Smooth muscle cell (in vitro differentiated cells): Measurements from ENCODE around the gene JADE2. TPM values are rescaled to one million over a fixed set of nuclear protein-coding genes. Genes with fewer than 3 reads are reported as not detected.

Experiments
- DNase-seq: peaks from one replicate; lab custom pipeline; 2025; ENCODE audit not compliant: unreplicated experiment; lab: John Stamatoyannopoulos, UW
- H2AFZ ChIP-seq: fragments of 200-600 bp; sonication (generic); 2 replicates; pipeline ENCODE4 v1.6.0; 2016; ENCODE audit warnings: antibody characterized with exemption, low read depth, mild to moderate bottlenecking
- H3F3A ChIP-seq: fragments of 200-600 bp; sonication (generic); 2 replicates; pipeline ENCODE4 v1.6.0; 2017; ENCODE audit warnings: antibody characterized with exemption, low read depth
- H3K27ac ChIP-seq: fragments of 200-600 bp; sonication (generic); 2 replicates; pipeline ENCODE4 v1.5.1; 2016; ENCODE audit warnings: low read depth, mild to moderate bottlenecking
- H3K27me3 ChIP-seq: fragments of 200-600 bp; sonication (generic); 2 replicates; pipeline ENCODE4 v1.6.1; 2016; ENCODE audit warnings: low read depth, mild to moderate bottlenecking
- H3K36me3 ChIP-seq: fragments of 200-600 bp; sonication (generic); 2 replicates; pipeline ENCODE4 v1.5.1; 2016; ENCODE audit warnings: low read depth
- H3K4me1 ChIP-seq: fragments of 200-600 bp; sonication (generic); 2 replicates; pipeline ENCODE4 v1.5.1; 2016; ENCODE audit warnings: low read depth
- H3K4me2 ChIP-seq: fragments of 200-600 bp; sonication (generic); 2 replicates; pipeline ENCODE4 v1.6.0; 2016; ENCODE audit warnings: mild to moderate bottlenecking
- H3K4me3 ChIP-seq: fragments of 200-600 bp; sonication (generic); 2 replicates; pipeline ENCODE4 v1.5.1; 2016; ENCODE audit warnings: mild to moderate bottlenecking
- H3K79me2 ChIP-seq: fragments of 200-600 bp; sonication (generic); 2 replicates; pipeline ENCODE4 v1.6.0; 2016; ENCODE audit warnings: low read depth, mild to moderate bottlenecking
- H3K9ac ChIP-seq: fragments of 200-600 bp; sonication (generic); 2 replicates; pipeline ENCODE4 v1.6.0; 2016; ENCODE audit warnings: low read depth
- H3K9me3 ChIP-seq: fragments of 200-600 bp; sonication (generic); replicated peaks from 2 replicates; pipeline ENCODE4 v1.5.1; 2016; ENCODE audit warnings: low read depth
- H4K20me1 ChIP-seq: fragments of 200-600 bp; sonication (generic); 2 replicates; pipeline ENCODE4 v1.6.0; 2016; ENCODE audit warnings: low read depth
- CTCF ChIP-seq: fragments of 200-600 bp; sonication (generic); IDR thresholded peaks from 2 replicates; pipeline ENCODE4 v1.5.1; 2017; ENCODE audit warnings: borderline replicate concordance, mild to moderate bottlenecking, antibody characterized with exemption; ENCODE audit not compliant: insufficient read depth, poor library complexity, severe bottlenecking
- WGBS: methylation state at CpG from one replicate; pipeline ENCODE4 v1.1.7; 2016; ENCODE audit warnings: low lambda C conversion rate; 5-methylcytosine and 5-hydroxymethylcytosine counted together
- polyA plus RNA-seq: library from polyadenylated mRNA; unstranded; fragments of >200 nt; fragmentation: Nextera tagmentation; extraction: Ambion mirVana; gene quantifications from 2 replicates; pipeline ENCODE4 v1.2.1, GENCODE V29; 2016
- total RNA-seq: library from RNA; depleted of rRNA; stranded (reverse); fragments of >200 nt; gene quantifications from 2 replicates; pipeline ENCODE4 v1.2.3, GENCODE V29; 2014

JADE2 gene
- total and polyA plus RNA-seq, 2 experiments from 2014 or later, result 4.3 to 18.0 TPM

DNA sequence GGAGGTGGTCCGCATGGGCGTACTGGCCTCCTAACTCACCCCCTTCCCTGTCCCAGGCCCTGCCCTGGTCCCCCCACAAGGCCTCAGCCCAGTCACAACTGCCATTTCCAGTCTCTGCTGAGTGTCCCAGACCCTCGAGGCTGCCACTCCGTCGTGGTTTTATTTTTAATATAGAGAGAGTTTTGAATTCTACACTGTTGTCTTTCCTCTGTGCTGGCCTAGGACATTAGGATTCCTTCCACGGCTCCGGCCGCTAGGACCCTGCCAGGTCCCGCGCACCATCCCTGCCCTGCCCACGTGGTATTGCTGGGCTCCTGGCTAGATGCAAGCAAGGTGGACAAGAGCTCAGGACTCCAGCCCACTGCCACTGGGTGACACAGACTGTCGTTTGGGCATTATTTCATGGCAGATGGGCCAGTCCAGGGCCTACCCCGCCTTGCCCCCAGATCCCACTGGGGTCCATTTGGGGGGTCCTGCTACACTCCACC, 53.9 kb downstream of the JADE2 start:
- no peak overlapping the region for H2AFZ ChIP-seq
- H3K4me1 ChIP-seq, result no peaks in the 10 kb centered on the region
- H3K27me3 ChIP-seq, result no peaks in the 10 kb centered on the region
- no peaks in the 10 kb centered on the region for H3K36me3 ChIP-seq
- H3K79me2 ChIP-seq, result no peaks in the 10 kb centered on the region
- H4K20me1 ChIP-seq, result no peaks in the 10 kb centered on the region
- TF ChIP-seq CTCF, result no peak
- no peak overlapping the region for H3K9ac ChIP-seq
- no peak overlapping the region for H3K4me2 ChIP-seq
- no peak overlapping the region for H3K4me3 ChIP-seq
- no peak for DNase-seq
- 97% methylated on average over 11 of the region's 13 CpGs for WGBS
- no peaks in the 10 kb centered on the region for H3K9me3 ChIP-seq
- H3F3A ChIP-seq, result no peaks in the 10 kb centered on the region
- H3K27ac ChIP-seq, result no peak overlapping the region

DNA sequence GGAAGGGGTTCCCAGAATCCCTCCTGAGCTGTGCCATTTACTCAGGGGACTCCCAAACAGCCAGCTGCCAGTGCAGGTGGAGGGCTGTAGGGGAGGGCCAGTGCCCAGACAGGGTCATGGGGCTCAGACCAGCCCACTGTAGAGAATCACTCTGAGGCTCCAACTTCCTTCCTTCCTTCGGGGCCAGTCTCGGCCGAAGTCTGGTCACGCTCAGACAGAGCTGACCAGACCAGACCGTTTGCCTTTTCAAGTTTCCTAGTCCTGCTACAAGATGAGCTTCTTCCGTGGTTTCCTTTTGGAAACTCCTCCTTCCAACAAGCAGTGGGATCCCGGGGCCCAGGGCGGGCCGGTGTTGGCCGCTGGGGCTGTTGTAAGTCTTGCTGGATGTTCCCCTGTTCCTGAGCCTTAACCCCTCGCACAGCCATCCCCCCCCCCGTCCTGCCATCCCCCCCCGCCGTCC, 54.6 kb downstream of the JADE2 start:
- no peaks in the 10 kb centered on the region for H3K4me1 ChIP-seq
- no peak for DNase-seq
- no peak overlapping the region for H3K4me3 ChIP-seq
- no peak overlapping the region for H3K27ac ChIP-seq
- no peaks in the 10 kb centered on the region for H3F3A ChIP-seq
- H3K4me2 ChIP-seq, result no peak overlapping the region
- H3K79me2 ChIP-seq, result no peaks in the 10 kb centered on the region
- H4K20me1 ChIP-seq, result no peaks in the 10 kb centered on the region
- H3K9ac ChIP-seq, result no peak overlapping the region
- WGBS, result 83% methylated on average over 14 of the region's 14 CpGs
- H2AFZ ChIP-seq, result no peak overlapping the region
- no peak for TF ChIP-seq CTCF
- H3K36me3 ChIP-seq, result no peaks in the 10 kb centered on the region
- no peaks in the 10 kb centered on the region for H3K27me3 ChIP-seq
- H3K9me3 ChIP-seq, result no peaks in the 10 kb centered on the region

- no peak overlapping the region for H2AFZ ChIP-seq
- H3K9me3 ChIP-seq, result no peaks in the 10 kb centered on the region
- H3K79me2 ChIP-seq, result no peaks in the 10 kb centered on the region
- no peak for DNase-seq
- no peaks in the 10 kb centered on the region for H3K4me1 ChIP-seq
- no peaks in the 10 kb centered on the region for H3F3A ChIP-seq
- no peaks in the 10 kb centered on the region for H3K36me3 ChIP-seq
- no peaks in the 10 kb centered on the region for H4K20me1 ChIP-seq
- H3K27me3 ChIP-seq, result no peaks in the 10 kb centered on the region
- WGBS, result 86% methylated on average over 8 of the region's 8 CpGs
- H3K9ac ChIP-seq, result no peak overlapping the region
- H3K27ac ChIP-seq, result no peak overlapping the region
- no peak overlapping the region for H3K4me2 ChIP-seq
- no peak for TF ChIP-seq CTCF
- H3K4me3 ChIP-seq, result no peak overlapping the region
These were observed 55.9 kb downstream of the JADE2 start for GRCh38 chr5:134581241-134581981.

DNA sequence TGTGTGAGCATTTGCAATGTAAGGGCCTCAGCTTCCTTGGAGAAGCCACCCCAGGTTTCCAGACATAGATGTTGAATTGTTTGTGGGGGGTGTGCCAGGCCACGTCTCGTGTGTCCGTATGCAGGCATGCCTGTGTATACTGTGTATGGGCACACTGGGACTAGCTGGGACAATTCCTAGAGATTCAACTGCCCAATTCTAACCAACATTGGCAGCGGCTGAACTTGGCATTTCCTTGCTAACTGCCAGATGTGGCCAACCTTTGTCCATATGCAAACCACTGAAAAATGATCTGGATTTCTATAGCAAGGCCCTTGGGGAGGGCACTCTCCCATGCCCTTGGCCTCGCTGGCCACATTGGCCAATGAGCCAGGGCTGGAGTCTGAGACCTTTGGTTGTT, 56.8 kb downstream of the JADE2 start:
- Histone ChIP-seq H3K27ac (no peak overlapping the region), H3K4me2 (no peak overlapping the region), H2AFZ (no peak overlapping the region), H3K36me3 (no peaks in the 10 kb centered on the region), H3K27me3 (no peaks in the 10 kb centered on the region), H3K4me3 (no peak overlapping the region), H3K9ac (no peak overlapping the region), H3K4me1 (no peaks in the 10 kb centered on the region), H3K79me2 (no peaks in the 10 kb centered on the region), H4K20me1 (no peaks in the 10 kb centered on the region), H3F3A (no peaks in the 10 kb centered on the region), H3K9me3 (no peaks in the 10 kb centered on the region)
- DNase-seq, result no peak
- no peak for TF ChIP-seq CTCF
- WGBS, result 95% methylated on average over 5 of the region's 5 CpGs
